ENCODE measurements around the gene GALNT16. TPM values are rescaled to one million over a fixed set of nuclear protein-coding genes. Genes with fewer than 3 reads are reported as not detected.

GALNT16 gene
- polyA plus RNA-seq, 3 donors, result 0.01 TPM; not detected in 2

- Histone ChIP-seq H4K20me1 (ENCODE audit: insufficient read depth, low read length) (no peaks in the 10 kb centered on the region), H3K27me3 (ENCODE audit: control insufficient read depth in 2 of 2, insufficient read depth in 2 of 2, low read length in 2 of 2) (peaks cover 22 to 26% of the 10 kb centered on the region in 2 donors), H3K9me3 (replicated peaks in 1 of 2; ENCODE audit: control insufficient read depth in 1 of 2, insufficient read depth in 1 of 2, low read length in 2 of 2) (peaks cover 0 to under 1% of the 10 kb centered on the region in 2 donors), H3K4me3 (replicated peaks in 1 of 3; ENCODE audit: low read depth in 2 of 3, low read length in 3 of 3) (no peak overlapping the region), H3K4me2 (replicated peaks; ENCODE audit: extremely low read depth, low read length, poor library complexity, severe bottlenecking) (no peak overlapping the region), H3K4me1 (ENCODE audit: control insufficient read depth in 1 of 2, insufficient read depth in 2 of 2, low read length in 2 of 2) (no peaks in the 10 kb centered on the region), H3K79me2 (ENCODE audit: insufficient read depth, low read length) (no peaks in the 10 kb centered on the region), H3K36me3 (replicated peaks in 1 of 2; ENCODE audit: control insufficient read depth in 1 of 2, insufficient read depth in 2 of 2, low read length in 2 of 2) (no peaks in the 10 kb centered on the region), H3K27ac (ENCODE audit: low read depth in 1 of 2, low read length in 2 of 2) (no peak overlapping the region), H3K9ac (ENCODE audit: insufficient read depth, low read length, poor library complexity, severe bottlenecking) (no peak overlapping the region), H2AFZ (ENCODE audit: insufficient read depth, low read depth, low read length, poor library complexity, severe bottlenecking) (no peak overlapping the region)
- Mint-ChIP-seq H3K4me1 (no peaks in the 10 kb centered on the region), H3K9me3 (peaks cover 0 to 1% (median 0%) of the 10 kb centered on the region in 7 donors), H3K27ac (no peak overlapping the region), H3K27me3 (ENCODE audit: low read depth in 3 of 3) (peaks cover 21 to 28% (median 23%) of the 10 kb centered on the region in 3 donors), H3K4me3 (no peak overlapping the region), H3K36me3 (no peaks in the 10 kb centered on the region)
- WGBS (ENCODE audit: insufficient coverage), result 96% methylated on average over 4 of the region's 4 CpGs
- intact Hi-C loops (cut with micrococcal nuclease), result no loop called here
- TF ChIP-seq CTCF (IDR thresholded peaks at IDR 0.05), result no peak
- no peak for DNase-seq
These were observed 7.5 kb downstream of the GALNT16 start for GRCh38 chr14:69267492-69267891.

- H3K4me1 ChIP-seq (ENCODE audit: control insufficient read depth in 1 of 2, insufficient read depth in 2 of 2, low read length in 2 of 2), result no peaks in the 10 kb centered on the region
- H3K4me3 ChIP-seq (replicated peaks in 1 of 3; ENCODE audit: low read depth in 2 of 3, low read length in 3 of 3), result no peak overlapping the region
- H2AFZ ChIP-seq (ENCODE audit: insufficient read depth, low read depth, low read length, poor library complexity, severe bottlenecking), result no peak overlapping the region
- H4K20me1 ChIP-seq (ENCODE audit: insufficient read depth, low read length), result no peaks in the 10 kb centered on the region
- no peak overlapping the region for H3K4me2 ChIP-seq (replicated peaks; ENCODE audit: extremely low read depth, low read length, poor library complexity, severe bottlenecking)
- TF ChIP-seq CTCF (IDR thresholded peaks at IDR 0.05), result no peak
- Mint-ChIP-seq H3K27me3 (ENCODE audit: low read depth in 3 of 3) (peaks cover 14 to 23% (median 18%) of the 10 kb centered on the region in 3 donors), H3K9me3 (peaks cover 0 to 1% (median 0%) of the 10 kb centered on the region in 7 donors), H3K27ac (no peak overlapping the region), H3K4me3 (no peak overlapping the region), H3K4me1 (no peaks in the 10 kb centered on the region), H3K36me3 (no peaks in the 10 kb centered on the region)
- DNase-seq, result no peak
- no peaks in the 10 kb centered on the region for H3K79me2 ChIP-seq (ENCODE audit: insufficient read depth, low read length)
- intact Hi-C loops (cut with micrococcal nuclease), result no loop called here
- no peaks in the 10 kb centered on the region for H3K36me3 ChIP-seq (replicated peaks in 1 of 2; ENCODE audit: control insufficient read depth in 1 of 2, insufficient read depth in 2 of 2, low read length in 2 of 2)
- no peak overlapping the region for H3K9ac ChIP-seq (ENCODE audit: insufficient read depth, low read length, poor library complexity, severe bottlenecking)
- no peaks in the 10 kb centered on the region for H3K9me3 ChIP-seq (replicated peaks in 1 of 2; ENCODE audit: control insufficient read depth in 1 of 2, insufficient read depth in 1 of 2, low read length in 2 of 2)
- H3K27me3 ChIP-seq (ENCODE audit: control insufficient read depth in 2 of 2, insufficient read depth in 2 of 2, low read length in 2 of 2), result peaks cover 17 to 18% of the 10 kb centered on the region in 2 donors
- H3K27ac ChIP-seq (ENCODE audit: low read depth in 1 of 2, low read length in 2 of 2), result no peak overlapping the region
- no CpG with 5 or more reads among the region's 2 CpGs for WGBS (ENCODE audit: insufficient coverage)
These were observed 8.3 kb downstream of the GALNT16 start for GRCh38 chr14:69268223-69268622.
